K562 (cell line): ENCODE measurements around the gene CEP128.

ENCODE experiments used
- MAFG ChIP-seq: fragments of 450-650 bp; conservative IDR thresholded peaks from 2 replicates; pipeline ENCODE4 v1.6.1; 2016; ENCODE audit warnings: missing genetic modification characterization, missing compliant biosample characterization
- MEF2D ChIP-seq: conservative IDR thresholded peaks from 2 replicates; pipeline ENCODE4 v1.6.1; 2016; ENCODE audit warnings: low read depth, missing genetic modification characterization, missing compliant biosample characterization
- MXI1 ChIP-seq: IDR thresholded peaks from 2 replicates; pipeline ENCODE4 v1.6.1; 2011; ENCODE audit warnings: low read depth, mild to moderate bottlenecking, improper control_type of control experiment, low read length
- POLR2H ChIP-seq: IDR thresholded peaks from 2 replicates; pipeline ENCODE4 v1.6.1; 2016; ENCODE audit warnings: missing genetic modification characterization, low read depth, mild to moderate bottlenecking, control low read depth, missing compliant biosample characterization, moderate library complexity
- ZFP36 ChIP-seq: fragments of 150-350 bp; IDR thresholded peaks from 2 replicates; pipeline ENCODE4 v1.6.1; 2018; ENCODE audit warnings: low read length, low read depth; ENCODE audit not compliant: partially characterized antibody
- TF ChIP-seq, protein P1 (sequence below), 2 experiments: fragments of 450-650 bp in 1 of 2; sonication (generic) in 1 of 2; formaldehyde crosslinking in 1 of 2; IDR thresholded peaks; 2 replicates each; pipeline versions ENCODE4 v1.7.1 to v1.9.0; 2016 to 2022; ENCODE audit warnings: inconsistent platforms in 1 of 2, mild to moderate bottlenecking in 1 of 2, missing genetic modification reagents in 1 of 2

DNA sequence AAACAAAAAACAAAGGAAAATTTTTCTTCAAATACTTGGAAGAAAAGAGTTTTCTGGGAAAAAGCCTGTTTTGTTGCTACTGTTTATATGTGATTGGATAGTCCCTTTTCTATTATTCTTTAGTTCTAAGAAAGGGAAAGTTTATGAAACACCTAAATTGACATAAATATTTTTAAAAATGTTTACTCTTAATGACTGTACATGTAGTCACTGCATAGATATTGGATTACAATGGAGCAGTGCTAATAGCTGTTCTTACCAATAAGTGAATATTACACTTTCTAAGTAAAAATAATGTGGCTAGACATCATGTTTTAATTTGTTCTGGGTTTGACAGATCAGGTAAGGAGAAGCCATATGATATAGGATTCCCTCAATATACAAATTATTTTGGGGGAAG lies 377.5 kb downstream of the CEP128 start:
- TF ChIP-seq MAFG (tag) (no peak), POLR2H (tag) (no peak), ZFP36 (no peak), MXI1 (no peak), MEF2D (tag) (no peak)
- TF ChIP-seq, protein P1, sequence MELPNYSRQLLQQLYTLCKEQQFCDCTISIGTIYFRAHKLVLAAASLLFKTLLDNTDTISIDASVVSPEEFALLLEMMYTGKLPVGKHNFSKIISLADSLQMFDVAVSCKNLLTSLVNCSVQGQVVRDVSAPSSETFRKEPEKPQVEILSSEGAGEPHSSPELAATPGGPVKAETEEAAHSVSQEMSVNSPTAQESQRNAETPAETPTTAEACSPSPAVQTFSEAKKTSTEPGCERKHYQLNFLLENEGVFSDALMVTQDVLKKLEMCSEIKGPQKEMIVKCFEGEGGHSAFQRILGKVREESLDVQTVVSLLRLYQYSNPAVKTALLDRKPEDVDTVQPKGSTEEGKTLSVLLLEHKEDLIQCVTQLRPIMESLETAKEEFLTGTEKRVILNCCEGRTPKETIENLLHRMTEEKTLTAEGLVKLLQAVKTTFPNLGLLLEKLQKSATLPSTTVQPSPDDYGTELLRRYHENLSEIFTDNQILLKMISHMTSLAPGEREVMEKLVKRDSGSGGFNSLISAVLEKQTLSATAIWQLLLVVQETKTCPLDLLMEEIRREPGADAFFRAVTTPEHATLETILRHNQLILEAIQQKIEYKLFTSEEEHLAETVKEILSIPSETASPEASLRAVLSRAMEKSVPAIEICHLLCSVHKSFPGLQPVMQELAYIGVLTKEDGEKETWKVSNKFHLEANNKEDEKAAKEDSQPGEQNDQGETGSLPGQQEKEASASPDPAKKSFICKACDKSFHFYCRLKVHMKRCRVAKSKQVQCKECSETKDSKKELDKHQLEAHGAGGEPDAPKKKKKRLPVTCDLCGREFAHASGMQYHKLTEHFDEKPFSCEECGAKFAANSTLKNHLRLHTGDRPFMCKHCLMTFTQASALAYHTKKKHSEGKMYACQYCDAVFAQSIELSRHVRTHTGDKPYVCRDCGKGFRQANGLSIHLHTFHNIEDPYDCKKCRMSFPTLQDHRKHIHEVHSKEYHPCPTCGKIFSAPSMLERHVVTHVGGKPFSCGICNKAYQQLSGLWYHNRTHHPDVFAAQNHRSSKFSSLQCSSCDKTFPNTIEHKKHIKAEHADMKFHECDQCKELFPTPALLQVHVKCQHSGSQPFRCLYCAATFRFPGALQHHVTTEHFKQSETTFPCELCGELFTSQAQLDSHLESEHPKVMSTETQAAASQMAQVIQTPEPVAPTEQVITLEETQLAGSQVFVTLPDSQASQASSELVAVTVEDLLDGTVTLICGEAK (IDR thresholded peaks at IDR 0.05) = no peak
- TF ChIP-seq, protein P1 (CRISPR knock-in tag; IDR thresholded peaks at IDR 0.05) = no peak
